ENCODE measurements around the gene CDK5R2. TPM values are rescaled to one million over a fixed set of nuclear protein-coding genes. Genes with fewer than 3 reads are reported as not detected.

CDK5R2 gene
- total RNA-seq, 2 donors from 2014 or later: not detected

GRCh38 chr2:218992196-218992595, 32.7 kb downstream of the CDK5R2 start:
- 7% methylated on average over 7 of the region's 7 CpGs for WGBS
- TF ChIP-seq POLR2AphosphoS5 (IDR thresholded peaks at IDR 0.05): no peak
- no peak for TF ChIP-seq CTCF (IDR thresholded peaks at IDR 0.05)
- TF ChIP-seq POLR2A (IDR thresholded peaks at IDR 0.05): no peak
- H3K36me3 ChIP-seq: no peaks in the 10 kb centered on the region
- no peak for DNase-seq (ENCODE audit: low spot score)
- no peaks in the 10 kb centered on the region for H3K9me3 ChIP-seq
- intact Hi-C loops (cut with DNase I): no loop called here
- H3K27me3 ChIP-seq (replicated peaks; ENCODE audit: insufficient read depth): peaks cover 9% of the 10 kb centered on the region
- H3K27ac ChIP-seq: no peak overlapping the region
- no peak overlapping the region for H3K4me3 ChIP-seq
- peaks cover 21% of the 10 kb centered on the region for H3K4me1 ChIP-seq (replicated peaks)

- Histone ChIP-seq H3K4me1 (replicated peaks) (peaks cover 21% of the 10 kb centered on the region), H3K36me3 (no peaks in the 10 kb centered on the region), H3K27me3 (replicated peaks; ENCODE audit: insufficient read depth) (peaks cover 9% of the 10 kb centered on the region), H3K27ac (no peak overlapping the region), H3K4me3 (peak overlapping the region; percentile 17 to 28), H3K9me3 (no peaks in the 10 kb centered on the region)
- TF ChIP-seq POLR2AphosphoS5 (IDR thresholded peaks at IDR 0.05) (no peak), POLR2A (IDR thresholded peaks at IDR 0.05) (no peak), CTCF (IDR thresholded peaks at IDR 0.05) (no peak)
- DNase-seq (ENCODE audit: low spot score): no peak
- 3% methylated on average over 42 of the region's 44 CpGs for WGBS
- intact Hi-C loops (cut with DNase I): no loop called here
Measured at GRCh38 chr2:218992703-218993344, 33.4 kb downstream of the CDK5R2 start.

GRCh38 chr2:218993345-218994315, 34.2 kb downstream of the CDK5R2 start, which contains the start of gene CRYBA2:
Gene CRYBA2 (minus strand): TSS chr2:218993422. CDS start chr2:218993176, 246 bp downstream.
- Histone ChIP-seq H3K4me1 (replicated peaks) (peaks cover 21% of the 10 kb centered on the region), H3K4me3 (peak within 1 kb of the TSS; percentile 17 to 28), H3K27ac (peak within 1 kb of the TSS in 1 of 2 donors; percentile 24), H3K27me3 (replicated peaks; ENCODE audit: insufficient read depth) (peaks cover 9% of the 10 kb centered on the region), H3K9me3 (no peaks in the 10 kb centered on the region), H3K36me3 (no peaks in the 10 kb centered on the region)
- no peak for DNase-seq (ENCODE audit: low spot score)
- WGBS: 2% methylated on average over 84 of the region's 88 CpGs
- TF ChIP-seq CTCF (IDR thresholded peaks at IDR 0.05) (no peak), POLR2AphosphoS5 (IDR thresholded peaks at IDR 0.05) (no peak), POLR2A (IDR thresholded peaks at IDR 0.05) (no peak)
- intact Hi-C loops (cut with DNase I): no loop called here

- Histone ChIP-seq H3K27me3 (replicated peaks; ENCODE audit: insufficient read depth) (peaks cover 9% of the 10 kb centered on the region), H3K4me3 (no peak overlapping the region), H3K4me1 (replicated peaks) (peaks cover 21% of the 10 kb centered on the region), H3K9me3 (no peaks in the 10 kb centered on the region), H3K36me3 (no peaks in the 10 kb centered on the region), H3K27ac (no peak overlapping the region)
- no peak for DNase-seq (ENCODE audit: low spot score)
- TF ChIP-seq CTCF (IDR thresholded peaks at IDR 0.05): no peak
- TF ChIP-seq POLR2A (IDR thresholded peaks at IDR 0.05): no peak
- TF ChIP-seq POLR2AphosphoS5 (IDR thresholded peaks at IDR 0.05): no peak
- intact Hi-C loops (cut with DNase I): no loop called here
- WGBS: 13% methylated on average over 8 of the region's 8 CpGs
Measured at GRCh38 chr2:218995561-218995960, 36.1 kb downstream of the CDK5R2 start.

All from prostate gland (tissue), 2 donors.